Endometrium (tissue), 2 donors: ENCODE measurements around the gene ANKMY1.

ENCODE experiments used
- FAIRE-seq: peaks from 2 replicates; lab custom pipeline; 2012; peaks lifted over from hg19 to GRCh38; lab: Jason Lieb, UNC
- donor health status: control.
- donor health status: control.

ANKMY1 gene

DNA sequence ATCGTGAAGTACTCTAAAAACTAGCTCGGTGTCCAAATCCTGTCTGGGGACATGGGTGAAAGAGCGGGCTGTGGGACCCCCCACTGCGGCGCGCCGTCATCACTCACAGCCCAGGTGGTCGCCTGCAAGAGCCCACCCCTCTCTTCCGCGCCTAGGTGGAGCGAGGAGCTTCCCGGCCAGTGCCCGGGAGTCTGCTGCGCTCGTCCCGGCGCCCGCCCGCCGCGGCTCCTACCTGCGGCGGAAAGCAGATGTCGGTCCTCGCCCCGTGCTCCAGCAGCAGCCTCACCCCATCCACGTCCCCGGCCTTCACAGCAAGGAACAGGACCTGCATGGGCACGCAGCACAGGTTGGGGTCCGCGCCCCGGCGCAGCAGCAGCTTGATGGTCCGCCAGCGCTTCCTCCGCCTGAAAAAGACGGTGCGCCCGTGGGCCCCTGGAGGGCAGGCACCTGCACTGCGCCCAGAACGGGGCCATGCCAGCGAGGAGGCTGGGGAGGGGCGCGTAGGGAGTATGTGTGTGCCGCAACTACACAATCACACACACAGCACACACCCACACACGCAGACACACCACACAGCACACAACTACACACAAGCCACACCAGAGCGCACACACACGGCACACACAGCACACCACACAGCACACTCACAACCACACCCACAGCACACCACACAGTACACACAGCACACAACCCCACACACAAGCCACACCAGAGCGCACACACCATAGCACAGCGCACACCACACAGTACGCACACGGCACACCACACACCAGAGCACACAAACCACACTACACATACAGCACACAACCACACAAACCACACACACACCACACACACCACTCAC lies 37.4 kb downstream of the ANKMY1 start:
- no peak for FAIRE-seq

DNA sequence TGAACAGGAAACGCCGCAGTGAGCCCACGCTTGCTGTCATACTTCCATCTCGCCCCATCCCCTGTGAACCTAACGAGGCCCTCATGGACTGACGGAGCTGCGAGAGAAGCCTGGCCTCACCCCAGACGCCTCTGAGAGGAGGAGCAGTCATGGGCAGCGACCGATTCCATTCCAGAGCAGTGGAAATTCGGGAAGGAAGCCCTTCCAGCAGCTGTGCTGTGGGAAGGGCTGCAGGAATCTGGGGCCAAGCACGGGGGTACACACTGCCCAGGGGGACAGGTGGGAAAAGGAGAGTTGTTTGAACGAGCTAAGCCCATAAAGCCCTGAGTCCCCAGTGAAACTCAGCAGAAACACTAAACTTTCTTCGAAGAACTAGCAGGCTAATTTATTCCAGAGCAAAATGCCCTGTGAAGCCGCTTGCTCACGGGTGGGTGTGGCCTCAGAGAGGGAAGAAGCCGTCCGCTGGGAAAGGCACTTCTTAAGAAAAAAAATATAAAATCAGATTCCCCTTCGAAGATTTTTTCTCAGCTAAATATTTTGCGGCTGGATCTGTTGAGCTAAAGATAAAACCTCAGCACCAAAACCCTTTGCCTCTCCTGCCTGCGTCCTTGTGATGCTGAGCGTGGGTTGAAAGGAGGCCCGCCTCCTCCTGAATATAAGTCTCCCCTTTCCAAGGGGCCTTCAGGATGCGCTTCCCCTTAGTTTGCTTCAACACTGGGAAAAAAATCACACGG lies 38.2 kb downstream of the ANKMY1 start:
- no peak for FAIRE-seq

DNA sequence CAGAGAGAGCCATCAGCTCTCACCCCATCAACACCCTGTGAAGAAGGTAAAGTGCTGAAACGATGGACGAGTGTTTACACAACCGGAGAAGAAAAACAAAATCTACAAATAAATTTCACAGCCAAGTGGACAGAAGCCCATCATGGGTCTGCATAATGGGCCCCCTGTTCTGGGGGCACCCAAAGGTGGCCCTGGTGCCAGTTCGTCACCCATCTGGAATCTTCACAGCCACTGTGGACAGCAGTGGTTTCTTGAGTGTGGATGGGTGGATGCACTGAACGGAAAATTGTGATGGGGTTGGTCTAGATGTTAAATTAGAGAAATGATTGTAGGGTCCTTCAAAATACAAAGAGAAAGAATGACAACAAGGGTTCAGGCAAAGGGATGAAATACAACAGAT lies 38.8 kb downstream of the ANKMY1 start:
- no peak for FAIRE-seq

DNA sequence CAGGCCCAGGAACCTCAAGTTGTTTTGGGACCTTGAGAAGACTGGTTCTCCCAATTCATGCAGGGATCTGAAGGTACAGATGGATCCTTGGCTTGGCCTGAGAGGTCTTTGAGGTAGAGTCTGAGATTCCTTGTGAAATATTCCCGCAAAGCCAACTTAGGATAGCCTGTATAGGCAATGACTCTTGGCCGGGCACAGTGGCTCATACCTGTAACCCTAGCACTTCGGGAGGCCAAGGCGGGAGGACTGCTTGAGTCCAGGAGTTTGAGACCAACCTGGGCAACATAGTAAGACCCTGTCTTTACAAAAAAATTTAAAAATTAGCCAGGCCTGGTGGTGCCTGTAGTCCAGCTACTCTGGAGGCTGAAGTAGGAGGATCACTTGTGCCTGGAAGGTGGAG lies 40.4 kb downstream of the ANKMY1 start:
- no peak for FAIRE-seq

DNA sequence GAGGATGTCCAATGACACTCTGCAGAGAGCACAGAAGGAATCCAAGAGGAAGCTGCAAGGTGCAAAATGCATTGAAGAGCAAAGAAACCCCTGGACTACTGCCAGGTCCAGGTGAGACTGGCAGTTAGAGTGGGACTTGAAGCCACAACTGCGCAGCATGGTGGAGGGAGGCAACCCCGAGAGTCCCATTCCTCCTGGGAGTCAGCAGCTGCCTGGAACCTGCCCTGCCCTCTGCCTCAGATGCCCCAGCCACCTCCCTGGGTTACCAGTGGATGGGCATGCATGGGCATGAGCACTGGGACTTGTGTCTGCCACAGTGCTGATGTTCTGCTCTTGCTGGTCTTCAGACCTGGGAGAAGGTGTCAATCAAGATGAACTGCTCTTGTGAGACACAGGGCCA lies 43.2 kb downstream of the ANKMY1 start:
- FAIRE-seq, result no peak

DNA sequence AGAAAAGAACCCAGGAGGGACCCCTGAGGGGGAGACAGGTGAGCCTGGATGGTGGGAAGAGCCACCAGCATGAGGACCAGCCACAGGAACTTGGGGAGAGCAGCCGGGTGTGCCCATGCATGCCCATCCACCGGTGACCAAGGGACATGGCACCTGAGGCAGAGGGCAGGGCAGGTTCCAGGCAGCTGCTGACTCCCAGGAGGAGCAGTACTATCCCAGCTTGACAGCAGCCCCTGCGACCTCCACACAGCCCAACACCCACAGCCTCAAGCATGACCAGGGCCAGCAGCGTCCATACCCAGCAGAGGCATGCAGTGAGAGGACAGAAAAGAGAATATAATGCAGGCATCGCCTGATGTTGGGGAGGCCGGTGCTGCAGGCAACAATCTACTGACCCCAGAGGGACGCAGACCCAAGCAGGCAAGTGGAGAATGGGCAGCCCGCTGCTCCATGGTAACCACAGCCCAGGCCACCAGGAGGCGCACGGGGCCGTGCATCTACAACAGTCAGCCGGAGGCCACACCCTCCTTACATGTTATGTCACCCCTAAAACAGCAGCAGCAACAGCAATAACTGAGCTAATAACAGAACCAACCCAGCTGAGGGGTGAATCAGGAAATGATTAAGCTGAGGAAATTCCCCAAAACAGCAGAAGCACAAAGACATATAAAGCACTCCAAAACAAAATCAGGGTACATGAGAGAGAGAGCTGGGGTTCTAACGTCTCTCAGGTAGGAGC lies 44.1 kb downstream of the ANKMY1 start:
- FAIRE-seq, result no peak

DNA sequence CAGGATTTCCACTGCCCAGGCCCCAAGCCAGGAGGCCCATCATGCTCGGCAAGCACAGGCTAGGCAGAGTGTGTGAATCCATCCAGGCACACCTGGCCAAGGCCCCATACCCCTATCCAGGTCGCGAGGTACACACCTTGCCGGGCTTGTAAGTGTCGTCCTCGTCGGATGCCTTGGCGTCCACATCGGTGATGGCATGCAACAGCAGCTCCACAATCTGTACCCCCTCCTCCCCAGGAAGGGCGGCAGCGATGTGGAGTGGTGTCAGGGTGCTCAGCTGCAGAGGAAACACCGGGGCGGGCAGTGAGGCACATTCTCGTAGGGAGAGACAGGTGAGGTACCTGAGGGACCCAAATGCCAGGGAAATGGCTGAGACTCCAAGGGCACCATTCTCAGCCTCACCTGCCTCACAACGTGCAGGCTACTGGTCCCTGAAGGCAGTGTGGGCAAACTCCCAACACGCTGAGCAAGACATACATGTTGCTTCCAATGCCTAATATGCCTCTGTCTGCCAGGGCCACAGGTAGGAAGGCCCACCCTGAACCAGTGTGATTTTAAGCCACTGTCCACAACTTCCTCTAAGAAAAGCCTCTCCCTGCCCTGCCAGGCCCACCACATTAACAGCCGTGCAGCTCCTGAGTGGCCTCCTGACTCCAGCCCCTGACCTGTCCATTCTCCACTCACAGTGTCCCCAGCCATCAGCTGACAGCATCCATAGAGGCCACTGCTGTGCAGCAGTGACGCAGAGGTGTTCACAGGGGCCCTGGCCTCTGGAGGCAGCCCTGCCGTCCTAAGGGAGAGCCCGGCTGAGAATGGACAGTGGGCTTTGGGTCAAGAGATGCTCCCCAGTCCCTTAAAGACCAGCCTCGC lies 44.9 kb downstream of the ANKMY1 start:
- no peak for FAIRE-seq

DNA sequence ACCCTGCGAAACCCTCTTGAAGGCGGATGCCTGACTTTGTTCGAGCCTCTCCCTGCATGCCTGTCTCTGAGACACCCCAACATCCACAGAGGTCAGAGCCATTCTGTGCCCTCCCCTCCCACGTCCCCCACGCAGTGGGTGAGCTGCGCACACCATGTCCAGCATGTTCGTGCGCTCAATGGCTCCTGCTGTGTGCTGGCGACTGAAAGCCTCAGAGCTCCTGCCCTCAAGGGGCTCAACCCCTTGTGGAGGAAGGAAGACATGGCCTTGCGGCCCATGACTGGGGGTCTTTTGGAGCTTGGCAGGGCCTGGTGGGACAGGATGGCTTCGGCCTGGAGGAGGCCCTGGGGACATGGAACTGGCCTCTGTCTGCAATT lies 45.7 kb downstream of the ANKMY1 start:
- no peak for FAIRE-seq

DNA sequence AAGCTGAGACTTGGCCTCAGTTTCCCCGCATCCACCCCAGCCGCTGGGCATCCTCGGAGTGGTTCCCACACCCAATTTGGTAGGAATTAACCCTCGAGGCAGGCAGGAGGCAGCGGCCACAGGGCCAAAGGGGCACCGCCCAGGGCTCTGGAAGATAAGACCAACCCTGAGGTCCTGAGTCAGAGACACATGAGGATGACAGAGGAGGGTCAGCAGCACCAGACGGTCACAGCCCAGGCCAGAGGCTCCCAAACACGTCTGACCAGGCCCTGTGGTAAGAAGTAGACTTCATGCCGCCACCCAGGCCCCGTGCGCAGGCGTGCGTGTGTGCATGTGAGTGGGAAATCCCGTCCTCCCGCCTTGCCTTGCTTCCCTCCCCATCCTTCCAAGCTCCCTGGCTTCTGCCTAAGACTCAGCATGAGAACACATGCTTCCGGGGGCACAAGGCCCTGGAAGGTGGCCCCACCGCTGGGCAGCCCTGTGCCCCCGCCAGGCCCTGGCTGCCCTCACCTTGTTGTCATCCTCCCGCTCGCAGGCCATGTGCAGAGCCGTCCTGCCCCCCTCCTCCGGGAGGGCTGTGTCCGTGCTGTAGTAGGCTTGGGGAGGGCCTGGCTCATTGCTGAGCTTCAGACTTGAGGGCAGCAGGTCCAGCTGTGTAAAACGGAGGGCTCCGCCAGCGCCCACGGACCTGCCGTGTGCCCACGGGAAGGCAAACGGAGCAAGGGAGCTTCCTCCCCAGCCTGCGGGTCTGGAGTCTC lies 46.3 kb downstream of the ANKMY1 start:
- no peak for FAIRE-seq

DNA sequence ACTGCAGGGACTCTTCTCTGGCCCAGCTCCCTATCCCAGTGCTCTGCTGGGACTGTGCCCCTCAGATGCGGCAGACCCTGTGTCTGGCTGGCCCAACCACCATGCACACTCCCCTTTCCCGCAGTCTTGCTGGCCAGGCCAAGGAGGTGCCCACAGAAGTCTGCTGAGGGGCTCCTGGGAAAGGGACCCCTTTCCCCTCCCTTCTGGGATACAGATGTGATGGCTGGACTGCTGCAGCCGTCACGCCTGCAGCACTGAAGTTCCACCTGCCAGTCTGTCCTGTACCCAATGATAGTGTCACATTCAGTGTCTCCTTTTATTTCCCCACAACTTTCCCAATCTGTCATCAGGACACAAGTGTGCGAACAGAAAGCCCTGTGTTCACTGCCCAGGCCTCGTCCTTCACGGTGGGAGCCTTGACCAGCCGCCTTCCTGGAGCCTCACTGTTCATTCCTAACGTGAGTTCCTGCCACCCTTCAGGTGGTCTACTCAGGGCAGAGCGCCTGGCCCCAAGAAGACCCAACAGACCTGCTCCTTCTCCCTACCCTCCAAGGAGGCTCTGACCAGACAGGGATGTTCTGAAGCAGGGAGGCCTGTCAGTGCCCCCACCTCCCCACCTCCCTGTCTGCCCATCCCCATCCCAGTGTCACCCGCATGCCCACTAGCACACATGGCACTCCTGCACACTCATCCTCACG lies 47.1 kb downstream of the ANKMY1 start:
- FAIRE-seq, result no peak

DNA sequence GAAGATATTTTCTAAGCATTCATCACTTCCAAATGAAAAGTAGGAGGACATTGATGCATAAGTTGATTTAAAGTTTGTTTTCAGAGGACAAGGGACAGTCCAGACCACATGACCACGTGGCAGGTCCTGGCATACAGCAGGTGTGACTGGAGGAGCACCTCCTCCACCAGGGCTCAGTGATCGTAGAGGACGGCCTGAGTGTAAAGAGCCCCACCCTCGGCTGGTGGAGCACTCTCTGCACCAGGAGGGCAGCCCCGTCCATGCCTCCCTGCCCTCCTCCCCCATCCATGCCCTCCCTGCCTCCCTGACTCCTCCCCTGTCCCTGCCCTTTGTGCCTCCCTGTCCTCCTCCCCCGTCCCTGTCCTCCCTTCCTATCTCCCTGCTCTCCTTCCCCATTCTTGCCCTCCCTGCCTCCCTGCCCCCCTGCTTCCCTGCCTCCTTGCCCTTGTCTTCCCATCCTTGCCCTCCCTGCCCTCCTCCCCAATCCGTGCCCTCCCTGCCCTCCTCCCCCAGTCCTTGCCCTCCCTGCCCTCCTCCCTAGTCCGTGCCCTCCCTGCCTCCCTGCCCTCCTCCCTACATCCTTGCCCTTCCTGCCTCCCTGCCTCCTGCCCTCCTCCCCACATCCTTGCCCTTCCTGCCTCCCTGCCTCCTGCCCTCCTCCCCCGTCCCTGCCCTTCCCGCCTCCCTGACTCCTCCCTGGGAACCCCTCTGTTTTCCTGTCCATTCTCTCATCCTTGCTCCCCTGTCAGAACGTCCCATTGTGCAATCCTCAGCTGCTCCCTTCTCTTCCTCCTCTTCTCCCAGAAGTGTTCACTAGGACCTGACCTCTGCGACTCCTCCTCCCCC lies 47.9 kb downstream of the ANKMY1 start:
- FAIRE-seq, result no peak

DNA sequence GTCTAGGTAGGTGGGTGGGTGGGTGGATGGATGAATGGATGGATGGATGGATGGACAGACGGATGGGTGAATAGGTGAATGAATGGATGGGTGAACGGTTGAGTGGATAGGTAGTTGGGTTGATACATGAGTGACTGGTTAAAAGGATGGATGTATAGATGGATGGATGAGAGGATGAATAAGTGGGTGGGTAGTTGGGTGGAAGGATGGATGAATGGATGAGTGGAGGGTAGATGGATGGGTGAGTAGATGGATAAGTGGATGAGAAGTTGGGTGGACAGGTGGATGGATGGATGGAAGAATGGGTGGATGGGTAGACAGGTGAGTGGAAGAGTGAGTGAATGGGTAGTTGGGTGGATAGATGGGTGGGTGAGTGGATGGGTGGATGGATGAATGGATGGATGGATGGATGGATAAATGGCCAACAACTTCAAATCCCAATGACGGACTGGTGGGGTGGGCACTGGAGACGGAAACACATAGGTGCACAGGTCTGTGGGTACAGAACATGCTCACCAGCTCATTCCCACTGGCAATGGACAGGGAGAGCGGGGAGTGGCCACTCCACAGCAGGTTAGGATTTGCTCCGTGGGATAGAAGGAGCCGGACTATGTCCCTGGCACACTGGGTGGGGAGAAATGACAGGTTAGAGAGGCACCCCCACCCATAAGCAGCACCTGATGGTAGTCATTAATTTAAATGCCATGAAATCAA lies 48.8 kb downstream of the ANKMY1 start:
- no peak for FAIRE-seq

DNA sequence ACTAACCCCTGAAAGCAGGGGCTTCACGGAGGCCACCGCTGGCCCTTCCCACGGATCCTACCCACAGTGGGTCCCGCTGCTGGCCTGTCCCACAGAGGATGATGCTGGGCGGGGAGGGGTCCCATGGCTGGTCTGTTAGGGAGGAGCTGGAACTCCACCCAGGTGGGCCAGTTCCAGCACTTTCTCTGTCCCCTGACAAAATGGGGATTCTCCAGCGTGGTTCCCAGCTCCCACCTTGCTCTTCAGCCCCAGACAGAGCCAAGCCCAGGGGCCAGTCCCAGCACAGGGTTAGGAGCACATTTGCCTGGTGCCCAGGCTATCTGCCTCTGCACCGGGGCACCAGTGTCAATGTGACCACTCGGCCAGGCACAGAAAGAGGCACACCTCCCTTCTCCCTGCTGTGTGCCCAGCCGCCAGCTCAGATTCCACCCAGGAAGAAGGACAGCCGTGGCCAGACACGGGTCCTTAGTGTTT lies 50.0 kb downstream of the ANKMY1 start:
- no peak for FAIRE-seq

DNA sequence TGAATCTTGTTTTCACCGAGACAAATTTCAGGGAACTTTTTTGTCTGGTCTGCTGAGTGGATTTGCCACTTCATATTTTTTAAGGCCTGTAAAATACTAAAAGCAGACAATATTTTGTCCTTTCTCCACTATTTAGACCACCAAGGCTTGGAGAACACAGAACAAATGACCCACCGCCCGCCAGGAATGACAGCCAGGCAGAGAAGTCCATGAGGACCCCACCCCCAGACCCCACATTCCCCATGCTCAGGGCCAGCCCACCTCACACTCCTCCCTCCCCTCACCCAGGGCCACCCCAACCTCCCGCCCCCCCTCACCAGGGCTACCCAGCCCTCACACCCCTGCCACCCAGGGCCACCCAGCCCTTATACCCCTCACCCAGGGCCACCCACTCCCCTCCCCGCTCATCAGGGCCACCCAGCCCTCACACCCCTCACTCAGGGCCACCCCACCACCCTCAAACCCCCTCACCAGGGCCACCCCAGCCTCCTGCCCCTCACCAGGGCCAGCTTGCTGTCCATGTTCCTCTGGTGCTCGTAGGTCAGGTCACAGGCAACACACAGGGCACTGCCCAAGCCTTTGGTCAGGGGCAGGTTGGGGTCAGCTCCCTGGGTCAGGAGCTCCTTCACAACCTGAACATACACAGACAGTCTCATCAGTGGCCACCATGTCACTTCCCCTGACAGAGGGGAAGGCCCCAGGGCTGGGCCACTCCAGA lies 50.6 kb downstream of the ANKMY1 start:
- FAIRE-seq, result no peak

DNA sequence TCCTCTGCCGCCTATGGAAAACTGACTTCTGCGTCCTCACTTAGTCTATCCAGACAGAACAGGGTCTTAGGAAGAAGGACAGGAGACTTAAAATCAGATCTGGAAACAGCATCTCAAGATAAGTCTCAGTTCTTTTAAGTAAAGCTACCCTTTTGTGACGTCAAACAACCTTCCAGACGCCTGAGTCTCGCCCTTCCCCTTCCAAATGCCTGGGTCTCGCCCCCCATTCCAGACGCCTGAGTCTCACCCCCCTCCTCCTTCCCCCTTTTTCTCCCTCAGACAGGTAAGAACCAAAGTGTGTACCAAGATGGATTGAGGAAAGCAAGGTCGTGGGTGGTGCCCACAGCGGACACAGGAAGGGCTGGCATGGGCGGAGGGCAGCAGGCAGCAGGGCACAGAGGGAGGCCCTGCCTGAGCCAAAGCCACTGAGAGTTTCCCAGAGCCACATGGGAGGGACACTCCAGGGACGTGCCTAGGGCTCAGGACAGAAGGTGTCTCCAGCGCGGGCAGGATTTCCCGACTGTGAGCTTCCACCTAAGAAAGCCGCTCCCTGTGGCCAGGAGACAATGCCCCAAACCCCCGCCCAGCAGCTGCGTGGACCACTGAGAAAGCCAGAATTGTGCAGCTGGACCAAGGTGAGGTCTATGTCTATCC lies 51.3 kb downstream of the ANKMY1 start:
- FAIRE-seq, result no peak

DNA sequence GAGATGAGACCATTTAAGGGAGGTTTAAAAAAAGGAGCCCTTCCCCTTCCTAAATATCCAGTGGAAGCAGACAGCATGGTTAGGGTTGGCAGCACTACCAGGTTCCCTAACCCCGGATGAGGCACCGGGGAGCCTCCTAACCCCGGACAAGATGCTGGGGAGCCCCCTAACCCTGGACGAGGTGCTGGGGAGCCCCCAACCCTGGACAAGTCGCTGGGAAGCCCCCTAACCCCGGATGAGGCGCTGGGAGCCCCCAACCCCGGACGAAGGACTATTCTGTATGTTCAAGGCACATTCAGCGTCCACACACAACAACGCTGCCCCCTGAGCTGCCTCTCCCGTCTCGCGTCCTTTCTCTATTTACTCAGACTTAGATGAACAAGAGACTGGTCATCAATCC lies 51.9 kb downstream of the ANKMY1 start:
- FAIRE-seq, result no peak

DNA sequence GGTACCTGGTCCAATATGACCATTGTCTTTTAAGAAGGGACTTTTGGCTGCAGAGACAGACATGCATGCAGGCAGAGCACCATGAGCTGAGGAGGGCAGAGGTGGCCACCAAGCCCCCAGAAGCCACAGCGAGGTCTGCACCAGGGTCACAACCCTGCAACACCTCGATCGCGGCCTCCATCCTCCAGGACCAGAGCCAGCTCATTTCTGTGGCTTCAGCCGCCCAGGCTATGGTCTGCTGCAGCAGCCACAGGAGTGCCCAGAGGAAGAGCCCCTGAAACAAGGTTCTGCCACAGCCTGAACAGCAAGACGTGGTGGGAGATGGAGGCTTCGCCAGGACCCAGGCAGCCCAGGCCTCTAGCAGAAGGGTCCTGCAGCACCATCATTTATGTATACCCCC lies 53.9 kb downstream of the ANKMY1 start:
- FAIRE-seq, result no peak

DNA sequence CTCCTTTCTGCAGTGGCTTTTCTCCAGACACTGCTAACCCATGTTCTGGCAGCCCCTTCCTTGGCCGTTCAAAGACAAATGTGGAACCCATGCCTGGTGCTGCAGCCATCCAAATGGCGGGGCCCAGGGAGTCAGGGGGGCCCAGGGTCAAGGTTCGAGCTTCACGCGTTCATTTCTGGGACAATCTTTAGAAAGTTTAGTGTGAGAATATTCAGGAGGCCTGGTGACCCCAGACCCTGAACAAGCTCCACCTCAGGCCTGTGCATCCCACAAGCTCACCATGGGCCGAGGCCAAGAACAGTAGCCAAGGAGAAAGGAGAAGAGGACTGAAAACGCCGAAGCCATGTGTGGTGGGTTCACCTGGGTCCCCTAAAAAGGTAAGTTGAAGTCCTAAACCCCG lies 54.4 kb downstream of the ANKMY1 start:
- FAIRE-seq, result no peak
